ENCODE measurements around the gene YEATS2. TPM values are rescaled to one million over a fixed set of nuclear protein-coding genes. Genes with fewer than 3 reads are reported as not detected.

The YEATS2 gene
- total RNA-seq, 1 experiment from 2014 or later = 29.2 TPM

DNA sequence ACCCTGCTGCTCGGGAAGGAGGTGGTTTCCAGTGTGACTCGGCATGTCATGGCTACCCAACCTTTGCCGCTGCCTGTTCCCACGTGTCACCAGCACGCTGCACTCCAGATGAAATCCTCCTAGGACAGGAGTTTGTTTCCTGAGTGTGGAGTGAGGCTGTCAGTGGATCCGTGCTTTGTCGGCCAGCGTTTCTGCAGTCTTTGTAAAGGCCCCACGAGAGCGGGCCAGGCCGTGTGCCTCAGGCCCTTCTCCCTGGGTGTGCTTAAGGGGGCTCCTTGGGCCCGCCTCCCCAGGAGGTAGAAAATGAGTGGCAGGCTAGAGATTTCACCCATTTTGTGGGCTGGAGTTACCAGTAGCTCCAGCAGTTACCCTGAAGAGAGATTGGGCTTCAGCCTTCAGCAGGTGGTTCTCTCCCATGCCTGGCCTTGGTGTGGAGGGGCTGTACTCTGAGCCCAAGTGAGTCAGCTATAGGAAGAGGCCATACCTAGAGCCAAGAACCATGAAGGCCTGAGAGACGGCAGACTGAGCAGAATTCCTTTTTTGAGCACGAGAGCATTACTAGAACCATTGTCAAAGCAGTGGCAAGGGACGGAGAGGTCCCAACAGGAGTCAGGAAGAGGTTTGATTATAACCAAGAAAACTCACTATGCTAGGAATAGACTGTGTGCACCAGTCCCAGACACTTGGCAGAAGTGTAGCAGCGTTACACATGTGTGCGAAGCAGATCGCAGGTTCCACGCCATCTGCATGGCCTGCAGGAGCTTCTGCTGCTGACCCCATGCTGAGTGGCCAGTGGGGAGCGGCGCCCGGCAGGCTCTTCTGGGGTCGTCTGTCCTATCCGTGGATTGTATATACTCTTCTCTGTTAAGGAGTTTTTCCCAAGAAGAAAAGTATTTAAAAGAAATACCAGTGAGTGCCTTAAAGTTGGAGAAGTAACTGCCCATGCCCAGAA lies 113.3 kb downstream of the YEATS2 start:
- no peak for DNase-seq (ENCODE audit: low read depth)

DNA sequence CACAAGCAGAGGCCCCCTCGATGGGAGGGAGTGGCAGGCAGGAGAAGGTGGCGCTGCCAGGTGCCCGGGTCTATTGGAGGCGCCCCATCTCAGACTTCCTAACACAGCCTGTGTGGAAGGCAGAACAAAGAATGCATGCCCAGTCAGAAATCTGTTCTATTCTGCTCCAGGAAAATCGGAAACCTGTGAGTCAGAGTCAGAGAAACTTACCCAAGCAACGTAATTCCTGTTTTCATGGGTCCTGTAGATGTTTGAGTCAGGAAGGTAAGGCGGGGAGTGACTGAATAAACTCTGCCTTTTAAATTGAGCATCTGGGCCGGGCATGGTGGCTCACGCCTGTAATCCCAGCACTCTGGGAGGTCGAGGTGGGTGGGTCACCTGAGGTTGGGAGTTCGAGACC lies 114.0 kb downstream of the YEATS2 start:
- no peak for DNase-seq (ENCODE audit: low read depth)

DNA sequence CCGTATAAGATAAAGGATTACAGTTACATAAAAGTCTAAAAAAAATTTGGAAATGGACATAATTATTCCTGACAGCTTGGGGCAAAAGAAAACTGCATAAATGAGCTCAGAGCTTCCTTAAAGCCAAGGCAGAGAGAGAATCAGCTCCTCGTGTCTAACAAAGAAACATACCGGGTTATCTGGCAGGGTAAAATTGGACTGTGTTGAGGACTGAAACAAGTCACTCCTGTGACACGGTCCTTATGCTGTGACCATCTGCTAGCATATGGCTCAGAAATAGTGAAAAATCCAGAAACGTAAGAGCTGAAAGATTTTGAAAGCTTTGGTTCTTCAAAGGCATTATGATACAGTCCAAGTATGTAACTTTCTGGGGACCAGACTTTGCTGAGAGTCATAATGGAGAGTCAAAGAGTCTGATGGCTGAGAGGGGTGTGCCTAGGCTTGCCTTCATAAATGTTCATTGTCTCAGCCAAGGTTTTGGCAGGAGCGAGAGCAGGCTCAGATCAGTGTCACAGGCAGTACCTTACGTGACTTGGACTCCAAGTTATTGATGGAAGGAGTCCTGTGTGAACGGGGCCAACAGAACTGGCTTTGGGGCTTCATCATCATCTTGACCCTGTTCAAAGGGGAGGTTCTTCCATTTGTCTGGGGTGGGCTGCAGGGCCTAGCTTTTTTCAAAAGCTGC lies 115.3 kb downstream of the YEATS2 start:
- DNase-seq (ENCODE audit: low read depth) = no peak

DNA sequence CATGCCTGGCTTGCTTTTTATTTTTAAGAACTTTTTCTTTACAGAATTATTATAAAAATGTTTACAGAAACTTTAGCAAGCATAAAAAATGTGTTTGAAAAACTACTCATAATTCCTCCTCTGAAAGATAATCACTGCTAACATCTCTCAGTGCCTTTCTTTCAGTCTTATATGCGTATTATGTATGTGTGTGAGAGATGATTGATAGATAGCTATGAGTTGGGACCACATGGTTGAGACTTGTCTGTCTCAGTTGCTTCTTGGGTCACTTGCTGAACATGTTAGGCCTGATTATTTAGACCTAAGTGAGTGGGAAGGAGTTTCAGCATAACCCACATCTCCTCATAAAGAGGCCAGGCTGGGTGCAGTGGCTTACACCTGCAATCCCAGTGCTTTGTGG lies 116.6 kb downstream of the YEATS2 start:
- no peak for DNase-seq (ENCODE audit: low read depth)

DNA sequence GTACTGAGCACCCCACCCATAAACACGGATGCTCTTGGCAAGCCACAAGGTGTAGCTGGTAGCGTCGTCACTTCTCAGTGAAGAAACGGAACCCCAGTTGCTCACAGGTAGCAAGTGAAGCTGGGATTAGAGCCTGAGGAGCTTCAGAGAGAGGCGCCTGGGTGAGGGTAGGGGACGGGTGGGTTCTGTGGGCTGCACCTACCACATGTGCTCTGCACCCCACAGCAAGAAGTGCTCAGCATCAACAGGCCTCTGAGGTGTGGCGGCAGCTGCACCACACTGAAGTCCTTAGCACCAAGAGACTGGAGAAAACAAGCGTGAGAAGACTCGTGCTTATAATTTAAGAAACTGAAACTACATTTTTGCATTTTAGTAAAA lies 118.0 kb downstream of the YEATS2 start:
- DNase-seq (ENCODE audit: low read depth) = no peak

DNA sequence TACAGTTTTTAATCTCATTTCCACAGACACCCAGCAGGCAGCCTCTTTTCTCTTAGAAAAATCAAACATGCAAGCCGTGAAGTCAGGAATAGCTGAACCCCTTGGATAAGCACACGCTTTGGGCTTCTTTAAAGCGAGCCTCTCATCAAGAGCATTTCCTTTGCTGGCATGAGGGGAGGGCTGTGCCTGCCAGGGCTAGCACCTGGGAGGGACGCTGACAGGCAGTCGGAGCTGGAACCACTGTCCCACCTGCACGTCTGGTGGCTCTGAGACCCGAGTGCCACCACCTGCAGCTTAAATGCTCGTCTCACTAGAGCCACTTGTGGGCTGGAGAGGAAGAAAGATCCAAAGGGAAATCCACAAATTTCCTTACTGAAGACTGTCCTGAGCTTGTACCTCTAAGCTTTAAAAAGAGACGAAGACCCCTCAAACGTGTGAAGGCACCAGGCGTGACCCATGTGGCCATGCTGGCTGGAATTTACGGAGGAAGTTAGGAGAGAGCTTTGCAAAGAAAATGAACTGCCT lies 118.4 kb downstream of the YEATS2 start:
- DNase-seq (ENCODE audit: low read depth) = no peak

- no peak for DNase-seq (ENCODE audit: low read depth)
These were observed 119.3 kb downstream of the YEATS2 start for GRCh38 chr3:183816681-183817510.

DNA sequence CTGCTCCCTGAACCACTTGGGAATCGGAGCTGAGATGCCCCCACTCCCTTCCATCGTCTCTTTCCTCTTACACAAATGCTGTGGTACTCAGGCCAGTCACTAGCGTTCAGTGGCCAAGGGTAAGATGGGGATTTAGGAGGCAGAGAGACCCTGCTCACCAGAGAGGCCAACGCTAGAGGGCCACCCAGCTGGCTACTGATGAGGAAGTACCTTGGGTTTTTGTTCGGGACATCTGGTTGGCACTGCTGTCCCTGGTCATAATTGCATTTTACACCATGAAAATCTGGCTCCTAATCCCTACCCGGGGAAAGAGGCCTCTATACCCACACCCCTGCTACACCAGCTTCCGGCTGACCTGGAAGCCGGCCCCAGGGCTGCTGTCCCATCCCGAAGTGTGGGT lies 120.0 kb downstream of the YEATS2 start:
- DNase-seq (ENCODE audit: low read depth) = no peak

DNA sequence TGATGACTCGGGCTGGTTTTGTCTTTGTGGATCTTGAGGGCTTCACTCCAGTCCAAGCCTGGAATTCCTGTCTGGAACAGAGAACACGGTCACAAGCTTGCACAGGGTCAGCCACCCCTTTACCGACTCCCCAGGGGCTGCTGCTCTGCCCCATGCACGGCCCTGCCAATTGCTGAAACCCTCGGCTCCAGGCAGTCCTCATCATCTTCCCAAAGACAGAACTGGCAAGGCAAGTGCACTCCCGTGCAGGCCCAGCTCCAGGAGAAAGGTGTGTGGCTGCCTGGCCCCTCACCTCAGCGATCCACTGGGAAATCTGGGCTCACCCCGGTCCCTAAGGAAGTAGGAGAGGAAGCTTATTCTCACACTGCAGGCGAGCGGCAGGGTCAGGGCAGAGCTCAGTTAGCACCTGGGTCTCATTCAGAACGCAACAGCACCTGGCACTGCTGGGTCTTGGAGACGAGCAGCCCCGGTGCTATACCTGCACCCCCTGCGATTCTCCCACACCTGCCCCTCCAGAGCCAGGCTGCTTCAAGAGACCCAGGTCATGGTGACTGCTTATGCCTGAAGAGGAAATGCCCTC lies 120.5 kb downstream of the YEATS2 start:
- DNase-seq (ENCODE audit: low read depth) = no peak

GRCh38 chr3:183818706-183819624 lies 121.4 kb downstream of the YEATS2 start:
- DNase-seq (ENCODE audit: low read depth) = no peak

GRCh38 chr3:183819831-183820230 lies 122.2 kb downstream of the YEATS2 start:
- no peak for DNase-seq (ENCODE audit: low read depth)

DNA sequence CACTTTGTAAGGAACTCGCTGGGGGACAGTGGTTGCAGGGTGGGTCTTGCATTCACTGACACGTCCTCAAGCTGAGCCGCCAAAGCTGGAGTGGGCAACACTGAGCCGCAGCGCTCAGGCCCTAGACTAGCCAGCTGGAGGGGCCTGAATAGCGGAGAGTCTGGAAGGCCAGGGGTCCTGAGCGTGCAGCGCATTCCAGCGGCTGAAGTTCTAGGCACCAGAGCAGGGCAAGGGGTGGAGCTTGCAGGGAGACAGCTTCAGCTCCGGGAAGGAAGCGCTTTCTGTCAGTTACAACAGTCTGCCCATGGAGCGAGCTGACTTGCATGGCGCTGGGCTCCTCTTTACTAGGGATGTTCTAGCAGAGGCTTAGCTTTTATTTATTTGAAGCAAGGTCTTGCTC lies 125.0 kb downstream of the YEATS2 start:
- DNase-seq (ENCODE audit: low read depth) = no peak

GRCh38 chr3:183823963-183824362 lies 126.4 kb downstream of the YEATS2 start:
- DNase-seq (ENCODE audit: low read depth) = no peak

GRCh38 chr3:183824761-183825455 lies 127.3 kb downstream of the YEATS2 start:
- DNase-seq (ENCODE audit: low read depth) = no peak

GRCh38 chr3:183825456-183826161 lies 128.0 kb downstream of the YEATS2 start, which contains the start of gene MAP6D1:
TSS of gene MAP6D1 (minus strand) at chr3:183825577. CDS start at chr3:183825547, 30 bp downstream.
- peak; percentile 52 for DNase-seq (ENCODE audit: low read depth)

- DNase-seq (ENCODE audit: low read depth) = no peak
These were observed 129.1 kb downstream of the YEATS2 start for GRCh38 chr3:183826448-183827250.

DNA sequence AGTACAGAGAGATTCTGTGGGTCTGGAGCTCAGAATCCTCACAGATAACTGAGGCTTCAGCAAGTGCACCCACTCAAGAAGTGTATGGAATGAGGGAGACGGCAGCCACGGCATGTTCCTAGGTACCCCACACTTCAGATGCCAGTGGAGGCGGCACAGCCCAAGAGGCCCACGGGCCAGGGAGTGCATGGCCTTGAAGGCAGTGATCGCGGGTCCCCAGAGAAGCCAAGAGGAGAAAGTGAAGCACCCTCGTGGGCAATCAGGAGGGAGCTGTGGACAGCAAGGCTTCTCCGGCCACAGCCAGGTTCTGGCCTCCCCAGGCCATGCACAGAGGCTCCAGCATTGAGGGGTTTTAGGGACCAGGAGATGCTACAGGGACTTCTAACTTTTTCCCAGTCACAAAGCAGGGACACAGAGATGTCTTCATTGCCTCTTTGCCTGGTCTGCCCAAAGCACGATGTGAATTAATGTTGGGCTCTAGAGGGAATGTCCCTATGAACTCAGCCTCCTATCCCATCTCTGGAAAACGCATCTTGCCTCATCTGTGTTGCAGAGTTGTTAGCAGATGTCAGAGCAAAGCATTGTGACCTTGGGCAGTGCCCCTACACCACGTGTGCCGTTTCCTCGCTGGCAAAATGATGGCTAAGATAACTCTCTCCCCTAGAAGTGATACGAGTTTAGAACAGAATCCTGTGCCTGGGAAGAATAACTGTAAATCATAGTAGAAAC lies 130.4 kb downstream of the YEATS2 start:
- DNase-seq (ENCODE audit: low read depth) = no peak

Data from LHCN-M2 (cell line).